A673 (cell line): ENCODE measurements around the gene ADARB2. TPM values are rescaled to one million over a fixed set of nuclear protein-coding genes. Genes with fewer than 3 reads are reported as not detected.

Experiments used
- BruUV-seq: library from RNA; stranded (reverse); fragments of 400-500 nt; replicated peaks from 2 replicates; lab custom pipeline; 2021; lab: Mats Ljungman, UMichigan
- CTCF ChIA-PET: fragments of 300-600 bp; sonication (Branson Sonifier 250); formaldehyde crosslinking; loops from one replicate; lab custom pipeline; 2022; ENCODE audit warnings: antibody characterized with exemption; lab: Charles Lee
- POLR2A ChIA-PET: fragments of 300-600 bp; sonication (Branson Sonifier 250); formaldehyde crosslinking; loops from one replicate; lab custom pipeline; 2022; ENCODE audit warnings: antibody characterized with exemption; ENCODE audit not compliant: low non-redundant PET; lab: Charles Lee
- DNase-seq: peaks from one replicate; pipeline ENCODE4 v3.0.0-alpha.2; 2015; ENCODE audit warnings: low spot score
- H3K27ac ChIP-seq: fragments of 200-600 bp; sonication (generic); 2 replicates; pipeline ENCODE4 v1.5.1; 2016; ENCODE audit warnings: mixed run types, low read depth, mild to moderate bottlenecking, mixed read lengths, antibody characterized with exemption, low read length; ENCODE audit not compliant: poor library complexity, severe bottlenecking
- H3K27me3 ChIP-seq: fragments of 200-600 bp; sonication (generic); replicated peaks from 2 replicates; pipeline ENCODE4 v1.6.1; 2017; ENCODE audit warnings: mixed run types, low read depth, mild to moderate bottlenecking, mixed read lengths, antibody characterized with exemption, low read length; ENCODE audit not compliant: insufficient read depth, poor library complexity
- H3K36me3 ChIP-seq: fragments of 200-600 bp; sonication (generic); 2 replicates; pipeline ENCODE4 v1.6.1; 2016; ENCODE audit warnings: mixed run types, mild to moderate bottlenecking, mixed read lengths, antibody characterized with exemption, low read length; ENCODE audit not compliant: insufficient read depth, poor library complexity, severe bottlenecking
- H3K4me1 ChIP-seq: fragments of 200-600 bp; sonication (generic); 2 replicates; pipeline ENCODE4 v1.6.1; 2017; ENCODE audit warnings: mixed run types, mild to moderate bottlenecking, mixed read lengths, antibody characterized with exemption, low read length; ENCODE audit not compliant: insufficient read depth, poor library complexity, severe bottlenecking
- H3K4me3 ChIP-seq: fragments of 200-600 bp; sonication (generic); 2 replicates; pipeline ENCODE4 v1.5.1; 2016; ENCODE audit warnings: low read depth, mixed run types, mild to moderate bottlenecking, mixed read lengths, low read length; ENCODE audit not compliant: poor library complexity, severe bottlenecking
- H3K9me3 ChIP-seq: fragments of 200-600 bp; sonication (generic); 2 replicates; pipeline ENCODE4 v1.6.1; 2016; ENCODE audit warnings: mixed run types, low read depth, mild to moderate bottlenecking, mixed read lengths, antibody characterized with exemption, low read length; ENCODE audit not compliant: poor library complexity, severe bottlenecking
- EZH2 ChIP-seq: fragments of 200-600 bp; sonication (generic); IDR thresholded peaks from 2 replicates; pipeline ENCODE4 v1.6.1; 2017; ENCODE audit warnings: borderline replicate concordance, low read depth, mild to moderate bottlenecking, mixed read lengths, antibody characterized with exemption, low read length; ENCODE audit not compliant: poor library complexity, severe bottlenecking
- intact Hi-C: fragments of 100-400 bp; cut with micrococcal nuclease; formaldehyde crosslinking; loops from one replicate; pipeline ENCODE4 v1.10.0; 2022; ENCODE audit not compliant: unreplicated experiment
- total RNA-seq: library from RNA; stranded (reverse); gene quantifications from 2 replicates; pipeline ENCODE4 v1.2.3, GENCODE V29; 2021
- TF ChIP-seq, protein P1 (sequence below): fragments of 300-800, 200-600 bp; sonication (generic); conservative IDR thresholded peaks from 2 replicates; pipeline ENCODE4 v1.5.1; 2017; ENCODE audit warnings: low read depth, mild to moderate bottlenecking, antibody characterized with exemption, low read length, moderate library complexity, mixed read lengths

The ADARB2 gene
- total RNA-seq, 1 experiment from 2014 or later: not detected

DNA sequence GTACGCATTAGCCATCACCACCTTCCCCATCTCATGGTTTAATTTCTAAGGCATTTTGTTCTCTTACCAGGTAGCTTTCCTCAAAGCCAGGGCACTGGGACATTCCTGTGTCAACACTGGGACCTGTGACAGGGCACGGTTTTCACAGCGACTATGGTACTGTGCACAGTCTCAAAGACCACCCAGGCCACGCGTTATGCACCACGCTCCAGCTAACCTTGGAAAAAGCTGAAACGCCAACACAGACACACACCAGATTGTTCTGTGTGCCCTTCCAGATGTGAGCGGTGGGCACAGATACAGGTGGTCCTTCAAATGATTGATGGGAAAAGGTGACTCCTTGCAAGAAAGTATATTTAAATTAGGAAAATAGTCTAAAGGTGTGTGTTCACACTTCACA, 343.8 kb downstream of the ADARB2 start:
- no peak overlapping the region for H3K4me3 ChIP-seq
- CTCF ChIA-PET: no interaction called here
- POLR2A ChIA-PET: no interaction called here
- no peaks in the 10 kb centered on the region for H3K36me3 ChIP-seq
- DNase-seq: no peak
- no peaks in the 10 kb centered on the region for H3K4me1 ChIP-seq
- intact Hi-C loops: no loop called here
- H3K27ac ChIP-seq: no peak overlapping the region
- TF ChIP-seq EZH2: no peak
- TF ChIP-seq, protein P1, sequence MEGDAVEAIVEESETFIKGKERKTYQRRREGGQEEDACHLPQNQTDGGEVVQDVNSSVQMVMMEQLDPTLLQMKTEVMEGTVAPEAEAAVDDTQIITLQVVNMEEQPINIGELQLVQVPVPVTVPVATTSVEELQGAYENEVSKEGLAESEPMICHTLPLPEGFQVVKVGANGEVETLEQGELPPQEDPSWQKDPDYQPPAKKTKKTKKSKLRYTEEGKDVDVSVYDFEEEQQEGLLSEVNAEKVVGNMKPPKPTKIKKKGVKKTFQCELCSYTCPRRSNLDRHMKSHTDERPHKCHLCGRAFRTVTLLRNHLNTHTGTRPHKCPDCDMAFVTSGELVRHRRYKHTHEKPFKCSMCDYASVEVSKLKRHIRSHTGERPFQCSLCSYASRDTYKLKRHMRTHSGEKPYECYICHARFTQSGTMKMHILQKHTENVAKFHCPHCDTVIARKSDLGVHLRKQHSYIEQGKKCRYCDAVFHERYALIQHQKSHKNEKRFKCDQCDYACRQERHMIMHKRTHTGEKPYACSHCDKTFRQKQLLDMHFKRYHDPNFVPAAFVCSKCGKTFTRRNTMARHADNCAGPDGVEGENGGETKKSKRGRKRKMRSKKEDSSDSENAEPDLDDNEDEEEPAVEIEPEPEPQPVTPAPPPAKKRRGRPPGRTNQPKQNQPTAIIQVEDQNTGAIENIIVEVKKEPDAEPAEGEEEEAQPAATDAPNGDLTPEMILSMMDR: no peak
- H3K27me3 ChIP-seq: peaks cover 33% of the 10 kb centered on the region
- H3K9me3 ChIP-seq: no peaks in the 10 kb centered on the region
- no TSS peak for BruUV-seq

DNA sequence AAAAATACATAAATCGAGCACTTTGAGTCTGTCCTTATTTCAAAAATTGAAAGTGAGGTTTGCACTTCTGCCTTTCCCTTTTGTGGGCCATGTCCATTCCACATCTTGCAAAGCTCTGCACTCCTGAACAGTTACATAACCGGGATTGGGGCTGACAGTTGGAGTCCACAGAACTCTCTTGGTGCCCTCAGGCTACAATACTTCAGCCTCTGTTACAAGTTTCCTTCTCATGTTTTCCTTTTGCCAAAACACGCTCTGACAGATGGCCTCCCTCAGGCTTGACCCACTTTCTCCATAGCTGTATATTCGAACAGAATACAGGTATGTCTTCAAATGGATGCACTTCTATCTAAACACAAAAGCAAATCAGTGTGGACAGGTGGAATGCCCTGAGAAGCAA, 345.2 kb downstream of the ADARB2 start:
- no peaks in the 10 kb centered on the region for H3K36me3 ChIP-seq
- TF ChIP-seq EZH2: no peak
- TF ChIP-seq, protein P1: no peak
- no peaks in the 10 kb centered on the region for H3K9me3 ChIP-seq
- no peak overlapping the region for H3K27ac ChIP-seq
- ChIA-PET POLR2A (no interaction called here), CTCF (no interaction called here)
- intact Hi-C loops: no loop called here
- no peak for DNase-seq
- H3K27me3 ChIP-seq: peaks cover 47% of the 10 kb centered on the region
- no TSS peak for BruUV-seq
- no peak overlapping the region for H3K4me3 ChIP-seq
- no peaks in the 10 kb centered on the region for H3K4me1 ChIP-seq

DNA sequence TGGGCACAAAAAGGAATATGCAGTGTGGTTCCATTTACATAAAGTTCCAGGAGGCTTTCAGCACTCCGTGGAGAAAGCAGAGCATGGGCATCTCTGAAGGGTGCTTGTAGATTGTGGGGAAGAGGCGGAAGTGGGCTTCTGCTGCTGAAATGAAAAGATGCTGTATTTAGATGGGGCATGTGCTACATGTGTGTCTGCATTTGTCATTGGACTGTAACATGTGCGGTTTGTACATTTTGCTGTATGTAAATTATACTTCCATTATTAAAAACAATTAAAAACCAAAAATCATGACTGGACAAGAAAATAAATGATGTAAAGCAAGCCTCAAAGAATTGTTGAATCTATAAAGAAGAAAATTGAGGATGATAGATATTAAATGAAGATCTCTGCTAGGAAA, 347.1 kb downstream of the ADARB2 start:
- Histone ChIP-seq H3K9me3 (no peaks in the 10 kb centered on the region), H3K27me3 (peaks cover 66% of the 10 kb centered on the region), H3K4me1 (no peaks in the 10 kb centered on the region), H3K4me3 (no peak overlapping the region), H3K27ac (no peak overlapping the region), H3K36me3 (no peaks in the 10 kb centered on the region)
- intact Hi-C loops: no loop called here
- POLR2A ChIA-PET: no interaction called here
- no TSS peak for BruUV-seq
- TF ChIP-seq, protein P1: no peak
- no peak for TF ChIP-seq EZH2
- DNase-seq: no peak
- CTCF ChIA-PET: no interaction called here
